Measurements from ENCODE around the gene KHSRP. TPM values are rescaled to one million over a fixed set of nuclear protein-coding genes. Genes with fewer than 3 reads are reported as not detected.
"Not testable (repeated sequence)": the region's sequence is repeated elsewhere in the genome, so short reads cannot be mapped to it uniquely, and the experiment has no call there.

KHSRP gene
- total RNA-seq, 1 experiment from 2014 or later = 671 TPM

DNA sequence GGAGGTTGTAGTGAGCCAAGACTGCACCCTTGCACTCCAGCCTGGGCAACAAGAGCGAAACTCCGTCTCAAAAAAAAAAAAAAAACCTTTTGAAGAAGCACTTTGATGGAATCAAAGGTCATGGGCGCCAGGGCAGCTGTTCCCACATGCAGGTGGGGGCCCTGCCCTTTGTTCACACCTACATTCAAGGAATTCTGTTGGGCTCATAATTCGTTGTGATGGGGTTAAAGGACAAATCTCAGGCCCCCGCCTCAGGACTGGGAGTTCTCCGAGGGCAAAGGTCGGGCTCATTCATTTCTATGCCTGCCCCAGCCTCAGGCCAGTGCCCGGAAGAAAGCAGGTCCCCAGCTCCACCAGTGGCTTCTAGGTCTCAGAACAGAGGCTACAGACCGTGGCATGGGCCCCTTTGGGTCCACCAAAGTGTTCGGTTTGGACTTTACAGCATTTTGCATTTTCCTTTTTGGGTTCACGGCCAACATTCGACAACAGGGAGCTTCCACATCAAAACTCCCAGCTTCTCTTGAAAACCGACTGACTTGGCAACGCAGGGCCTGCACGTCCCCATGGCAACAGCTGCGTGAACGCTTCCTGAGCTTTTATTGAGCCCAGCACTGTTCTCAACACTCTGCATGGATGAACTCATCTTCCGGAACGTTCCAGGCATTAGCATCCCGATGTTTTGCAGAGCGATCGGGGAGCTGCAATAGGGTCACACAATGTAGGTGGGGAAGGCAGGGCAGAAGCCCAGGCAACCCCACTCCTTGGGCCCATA is 21.6 kb downstream of the KHSRP start:
- CTCF ChIA-PET = no interaction called here
- peak; percentile 46 for DNase-seq (ENCODE audit: low spot score)
- POLR2A ChIA-PET (ENCODE audit: low non-redundant PET) = no interaction called here

DNA sequence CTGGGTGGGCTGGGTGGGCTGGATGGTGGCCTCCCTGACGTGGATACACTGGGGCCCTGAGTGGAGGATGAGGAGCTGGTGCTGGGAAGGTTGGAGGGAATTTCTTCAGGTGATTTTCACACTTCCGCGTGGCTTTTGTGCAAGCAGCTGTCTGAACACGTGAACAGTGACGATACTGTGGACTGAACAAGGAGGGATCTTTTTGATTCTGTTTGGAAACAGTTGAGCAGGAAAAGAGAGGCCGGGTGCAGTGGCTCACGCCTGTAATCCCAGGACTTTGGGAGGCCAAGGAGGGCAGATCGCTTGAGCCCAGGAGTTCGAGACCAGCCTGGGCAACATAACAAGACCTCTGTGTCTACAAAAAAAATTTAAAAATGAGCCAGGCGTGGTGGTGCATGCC is 22.6 kb downstream of the KHSRP start:
- no peaks in the 10 kb centered on the region for H3K4me1 ChIP-seq (ENCODE audit: insufficient read depth, low read length, poor library complexity, severe bottlenecking)
- no peaks in the 10 kb centered on the region for H3K27me3 ChIP-seq (replicated peaks; ENCODE audit: insufficient read depth, low read depth, low read length, poor library complexity)
- no peaks in the 10 kb centered on the region for H3K9me3 ChIP-seq (ENCODE audit: low read depth, low read length, poor library complexity, severe bottlenecking)
- intact Hi-C loops (cut with micrococcal nuclease; ENCODE audit: unreplicated experiment) = no loop called here
- DNase-seq (ENCODE audit: low spot score) = no peak
- ChIA-PET POLR2A (ENCODE audit: low non-redundant PET) (no interaction called here), CTCF (interaction anchor here (0.6 kb wide), 1 partner anchor 246 kb away, joined by 7 read pairs; no protein-coding TSS in a partner anchor)
- BruUV-seq (replicated peaks) = no TSS peak
- H3K27ac ChIP-seq (ENCODE audit: low read depth, low read length, poor library complexity, severe bottlenecking) = no peak overlapping the region
- TF ChIP-seq EZH2 (IDR thresholded peaks at IDR 0.05; ENCODE audit: borderline replicate concordance, low read depth, low read length, poor library complexity, severe bottlenecking) = no peak
- TF ChIP-seq, protein P1, sequence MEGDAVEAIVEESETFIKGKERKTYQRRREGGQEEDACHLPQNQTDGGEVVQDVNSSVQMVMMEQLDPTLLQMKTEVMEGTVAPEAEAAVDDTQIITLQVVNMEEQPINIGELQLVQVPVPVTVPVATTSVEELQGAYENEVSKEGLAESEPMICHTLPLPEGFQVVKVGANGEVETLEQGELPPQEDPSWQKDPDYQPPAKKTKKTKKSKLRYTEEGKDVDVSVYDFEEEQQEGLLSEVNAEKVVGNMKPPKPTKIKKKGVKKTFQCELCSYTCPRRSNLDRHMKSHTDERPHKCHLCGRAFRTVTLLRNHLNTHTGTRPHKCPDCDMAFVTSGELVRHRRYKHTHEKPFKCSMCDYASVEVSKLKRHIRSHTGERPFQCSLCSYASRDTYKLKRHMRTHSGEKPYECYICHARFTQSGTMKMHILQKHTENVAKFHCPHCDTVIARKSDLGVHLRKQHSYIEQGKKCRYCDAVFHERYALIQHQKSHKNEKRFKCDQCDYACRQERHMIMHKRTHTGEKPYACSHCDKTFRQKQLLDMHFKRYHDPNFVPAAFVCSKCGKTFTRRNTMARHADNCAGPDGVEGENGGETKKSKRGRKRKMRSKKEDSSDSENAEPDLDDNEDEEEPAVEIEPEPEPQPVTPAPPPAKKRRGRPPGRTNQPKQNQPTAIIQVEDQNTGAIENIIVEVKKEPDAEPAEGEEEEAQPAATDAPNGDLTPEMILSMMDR (conservative IDR thresholded peaks at IDR 0.05; ENCODE audit: low read depth, low read length) = no peak
- H3K36me3 ChIP-seq (ENCODE audit: insufficient read depth, low read length, poor library complexity, severe bottlenecking) = no peaks in the 10 kb centered on the region
- no peak overlapping the region for H3K4me3 ChIP-seq (ENCODE audit: low read depth, low read length, poor library complexity, severe bottlenecking)

More for the DNA sequence above, 21.6 kb downstream of the KHSRP start:
- no peak for TF ChIP-seq EZH2 (IDR thresholded peaks at IDR 0.05; ENCODE audit: borderline replicate concordance, low read depth, low read length, poor library complexity, severe bottlenecking)
- TF ChIP-seq, protein P1 (conservative IDR thresholded peaks at IDR 0.05; ENCODE audit: low read depth, low read length) = no peak
- Histone ChIP-seq H3K4me3 (ENCODE audit: low read depth, low read length, poor library complexity, severe bottlenecking) (no peak overlapping the region), H3K4me1 (ENCODE audit: insufficient read depth, low read length, poor library complexity, severe bottlenecking) (no peaks in the 10 kb centered on the region), H3K9me3 (ENCODE audit: low read depth, low read length, poor library complexity, severe bottlenecking) (no peaks in the 10 kb centered on the region), H3K27me3 (replicated peaks; ENCODE audit: insufficient read depth, low read depth, low read length, poor library complexity) (no peaks in the 10 kb centered on the region), H3K36me3 (ENCODE audit: insufficient read depth, low read length, poor library complexity, severe bottlenecking) (no peaks in the 10 kb centered on the region), H3K27ac (ENCODE audit: low read depth, low read length, poor library complexity, severe bottlenecking) (no peak overlapping the region)
- no TSS peak for BruUV-seq (replicated peaks)
- intact Hi-C loops (cut with micrococcal nuclease; ENCODE audit: unreplicated experiment) = no loop called here

DNA sequence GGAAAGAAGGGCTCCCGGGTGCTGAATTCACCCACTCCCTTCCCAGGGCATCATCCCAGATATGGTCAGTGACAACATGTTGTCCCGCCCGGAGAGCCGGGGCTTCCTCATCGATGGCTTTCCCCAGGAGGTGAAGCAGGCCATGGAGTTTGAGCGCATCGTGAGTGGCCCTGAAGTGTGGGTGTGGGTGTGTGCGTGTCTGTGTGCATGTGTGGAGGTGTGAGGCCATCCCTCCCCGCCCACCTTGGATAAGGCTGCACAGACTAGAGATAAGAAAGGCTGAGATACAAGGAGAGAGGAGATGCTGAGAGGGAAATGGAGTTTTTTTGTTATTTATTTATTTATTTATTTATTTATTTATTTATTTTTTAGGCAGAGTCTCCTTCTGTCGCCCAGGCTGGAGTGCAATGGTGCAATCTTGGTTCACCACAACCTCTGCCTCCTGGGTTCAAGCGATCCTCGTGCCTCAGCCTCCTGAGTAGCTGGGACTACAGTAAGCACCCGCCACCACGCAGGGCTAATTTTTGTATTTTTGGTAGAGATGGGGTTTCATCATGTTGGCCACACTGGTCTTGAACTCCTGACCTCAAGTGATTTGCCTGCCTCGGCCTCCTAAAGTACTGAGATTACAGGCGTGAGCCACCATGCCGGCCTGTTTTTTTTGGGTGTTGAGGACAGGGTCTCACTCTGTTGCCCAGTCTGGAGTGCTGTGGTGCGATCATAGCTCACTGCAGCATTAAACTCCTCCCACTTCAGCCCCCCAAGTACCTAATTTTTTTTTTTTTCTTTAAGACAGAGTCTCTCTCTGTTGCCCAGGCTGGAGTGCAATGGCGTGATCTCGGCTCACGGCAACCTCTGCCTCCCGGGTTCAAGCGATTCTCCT is 24.3 kb downstream of the KHSRP start:
- H3K36me3 ChIP-seq (ENCODE audit: insufficient read depth, low read length, poor library complexity, severe bottlenecking); intact Hi-C loops (cut with micrococcal nuclease; ENCODE audit: unreplicated experiment); H3K27ac ChIP-seq (ENCODE audit: low read depth, low read length, poor library complexity, severe bottlenecking); CTCF ChIA-PET; H3K4me3 ChIP-seq (ENCODE audit: low read depth, low read length, poor library complexity, severe bottlenecking); DNase-seq (ENCODE audit: low spot score); H3K9me3 ChIP-seq (ENCODE audit: low read depth, low read length, poor library complexity, severe bottlenecking); H3K4me1 ChIP-seq (ENCODE audit: insufficient read depth, low read length, poor library complexity, severe bottlenecking); BruUV-seq (replicated peaks); H3K27me3 ChIP-seq (replicated peaks; ENCODE audit: insufficient read depth, low read depth, low read length, poor library complexity); POLR2A ChIA-PET (ENCODE audit: low non-redundant PET): not testable (repeated sequence)

All from A673 (cell line).